ENCODE measurements around the gene WWOX.

DNA sequence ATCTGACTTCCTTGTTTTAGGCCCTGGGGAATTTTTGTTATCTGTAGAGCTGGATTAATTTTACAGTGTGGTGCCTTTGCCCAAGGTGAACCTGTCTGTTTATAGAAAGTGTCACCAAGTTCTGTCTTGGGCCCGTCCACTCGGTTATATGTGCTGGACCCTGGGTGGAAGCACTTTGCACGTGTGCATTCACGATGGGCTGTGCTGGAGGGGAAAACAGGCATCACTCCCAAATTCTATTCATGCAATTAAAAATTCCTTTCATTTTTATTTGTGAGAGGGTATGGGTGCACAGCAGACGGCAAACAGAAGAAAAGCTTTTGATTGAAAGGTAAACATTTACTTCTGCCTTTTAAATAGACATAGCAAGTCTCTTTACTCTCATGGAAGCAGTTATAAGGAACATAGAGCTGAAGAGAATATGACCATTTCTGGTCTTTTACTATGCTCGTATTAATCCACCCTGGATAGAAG, 101.2 kb downstream of the WWOX start:
- TF ChIP-seq POLR2A (IDR thresholded peaks at IDR 0.05), result no peak
- TF ChIP-seq, protein P1, sequence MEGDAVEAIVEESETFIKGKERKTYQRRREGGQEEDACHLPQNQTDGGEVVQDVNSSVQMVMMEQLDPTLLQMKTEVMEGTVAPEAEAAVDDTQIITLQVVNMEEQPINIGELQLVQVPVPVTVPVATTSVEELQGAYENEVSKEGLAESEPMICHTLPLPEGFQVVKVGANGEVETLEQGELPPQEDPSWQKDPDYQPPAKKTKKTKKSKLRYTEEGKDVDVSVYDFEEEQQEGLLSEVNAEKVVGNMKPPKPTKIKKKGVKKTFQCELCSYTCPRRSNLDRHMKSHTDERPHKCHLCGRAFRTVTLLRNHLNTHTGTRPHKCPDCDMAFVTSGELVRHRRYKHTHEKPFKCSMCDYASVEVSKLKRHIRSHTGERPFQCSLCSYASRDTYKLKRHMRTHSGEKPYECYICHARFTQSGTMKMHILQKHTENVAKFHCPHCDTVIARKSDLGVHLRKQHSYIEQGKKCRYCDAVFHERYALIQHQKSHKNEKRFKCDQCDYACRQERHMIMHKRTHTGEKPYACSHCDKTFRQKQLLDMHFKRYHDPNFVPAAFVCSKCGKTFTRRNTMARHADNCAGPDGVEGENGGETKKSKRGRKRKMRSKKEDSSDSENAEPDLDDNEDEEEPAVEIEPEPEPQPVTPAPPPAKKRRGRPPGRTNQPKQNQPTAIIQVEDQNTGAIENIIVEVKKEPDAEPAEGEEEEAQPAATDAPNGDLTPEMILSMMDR (IDR thresholded peaks at IDR 0.05), result no peak

All from thyroid gland (tissue), 4 donors.